ENCODE results near the gene PLCB1.
"Not testable (repeated sequence)": the region's sequence is repeated elsewhere in the genome, so short reads cannot be mapped to it uniquely, and the experiment has no call there.

Gene PLCB1

GRCh38 chr20:8404912-8405635 is 273.0 kb downstream of the PLCB1 start:
- no peak for DNase-seq (ENCODE audit: low spot score)

- no peak for DNase-seq (ENCODE audit: low spot score)
These were observed 274.3 kb downstream of the PLCB1 start for GRCh38 chr20:8406391-8406790.

- DNase-seq (ENCODE audit: low spot score): no peak
These were observed 276.7 kb downstream of the PLCB1 start for GRCh38 chr20:8408587-8409307.

GRCh38 chr20:8413691-8414090 is 281.6 kb downstream of the PLCB1 start:
- no peak for DNase-seq (ENCODE audit: low spot score)

- DNase-seq (ENCODE audit: low spot score): no peak
These were observed 282.7 kb downstream of the PLCB1 start for GRCh38 chr20:8414586-8415274.

- DNase-seq (ENCODE audit: low spot score): no peak
These were observed 289.9 kb downstream of the PLCB1 start for GRCh38 chr20:8421981-8422380.

- no peak for DNase-seq (ENCODE audit: low spot score)
These were observed 291.4 kb downstream of the PLCB1 start for GRCh38 chr20:8423482-8423881.

GRCh38 chr20:8424010-8424409 is 291.9 kb downstream of the PLCB1 start:
- DNase-seq (ENCODE audit: low spot score): no peak

GRCh38 chr20:8425016-8425415 is 292.9 kb downstream of the PLCB1 start:
- no peak for DNase-seq (ENCODE audit: low spot score)

- no peak for DNase-seq (ENCODE audit: low spot score)
These were observed 293.7 kb downstream of the PLCB1 start for GRCh38 chr20:8425802-8426201.

GRCh38 chr20:8427419-8428040 is 295.5 kb downstream of the PLCB1 start:
- no peak for DNase-seq (ENCODE audit: low spot score)

GRCh38 chr20:8428988-8429387 is 296.9 kb downstream of the PLCB1 start:
- peak; percentile 17 for DNase-seq (ENCODE audit: low spot score)

- no peak for DNase-seq (ENCODE audit: low spot score)
These were observed 299.7 kb downstream of the PLCB1 start for GRCh38 chr20:8431538-8432434.

GRCh38 chr20:8432435-8433148 is 300.5 kb downstream of the PLCB1 start:
- DNase-seq (ENCODE audit: low spot score): no peak

GRCh38 chr20:8433291-8433690 is 301.2 kb downstream of the PLCB1 start:
- DNase-seq (ENCODE audit: low spot score): no peak

- no peak for DNase-seq (ENCODE audit: low spot score)
These were observed 302.3 kb downstream of the PLCB1 start for GRCh38 chr20:8434326-8434876.

- no peak for DNase-seq (ENCODE audit: low spot score)
These were observed 303.4 kb downstream of the PLCB1 start for GRCh38 chr20:8435285-8436035.

- DNase-seq (ENCODE audit: low spot score): not testable (repeated sequence)
These were observed 304.9 kb downstream of the PLCB1 start for GRCh38 chr20:8436938-8437337.

- no peak for DNase-seq (ENCODE audit: low spot score)
These were observed 306.7 kb downstream of the PLCB1 start for GRCh38 chr20:8438748-8439147.

Data from CD4-positive, alpha-beta T cell treated with Interleukin-15 for 4 hours (primary cell).